ENCODE results near the gene PNP. TPM values are rescaled to one million over a fixed set of nuclear protein-coding genes. Genes with fewer than 3 reads are reported as not detected.

The PNP gene
- total and polyA plus RNA-seq, 2 donors (not counting 1 experiment from before 2014, with no cell fraction given) = 6.9 to 25.7 TPM

DNA sequence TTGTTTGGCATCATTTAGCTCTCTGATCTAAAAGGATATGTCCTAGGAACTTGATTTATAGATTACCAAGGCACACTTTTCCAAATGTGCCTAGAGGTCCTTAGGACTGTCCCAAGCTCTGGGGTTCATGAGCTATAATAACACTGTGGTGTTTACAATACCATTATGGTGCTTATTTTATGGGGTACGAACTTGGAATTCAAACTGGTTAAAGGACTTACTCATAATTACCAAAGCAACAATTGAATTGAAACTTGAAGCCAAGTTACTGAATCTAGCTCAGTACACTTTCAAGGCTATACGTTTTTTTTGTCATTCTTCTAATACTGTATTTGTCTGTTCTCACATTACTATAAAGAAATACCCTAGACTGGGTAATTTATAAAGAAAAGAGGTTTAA is 46.3 kb upstream of the PNP start:
- TF ChIP-seq, protein P1, sequence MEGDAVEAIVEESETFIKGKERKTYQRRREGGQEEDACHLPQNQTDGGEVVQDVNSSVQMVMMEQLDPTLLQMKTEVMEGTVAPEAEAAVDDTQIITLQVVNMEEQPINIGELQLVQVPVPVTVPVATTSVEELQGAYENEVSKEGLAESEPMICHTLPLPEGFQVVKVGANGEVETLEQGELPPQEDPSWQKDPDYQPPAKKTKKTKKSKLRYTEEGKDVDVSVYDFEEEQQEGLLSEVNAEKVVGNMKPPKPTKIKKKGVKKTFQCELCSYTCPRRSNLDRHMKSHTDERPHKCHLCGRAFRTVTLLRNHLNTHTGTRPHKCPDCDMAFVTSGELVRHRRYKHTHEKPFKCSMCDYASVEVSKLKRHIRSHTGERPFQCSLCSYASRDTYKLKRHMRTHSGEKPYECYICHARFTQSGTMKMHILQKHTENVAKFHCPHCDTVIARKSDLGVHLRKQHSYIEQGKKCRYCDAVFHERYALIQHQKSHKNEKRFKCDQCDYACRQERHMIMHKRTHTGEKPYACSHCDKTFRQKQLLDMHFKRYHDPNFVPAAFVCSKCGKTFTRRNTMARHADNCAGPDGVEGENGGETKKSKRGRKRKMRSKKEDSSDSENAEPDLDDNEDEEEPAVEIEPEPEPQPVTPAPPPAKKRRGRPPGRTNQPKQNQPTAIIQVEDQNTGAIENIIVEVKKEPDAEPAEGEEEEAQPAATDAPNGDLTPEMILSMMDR (conservative IDR thresholded peaks at IDR 0.05 in 1 of 2, IDR thresholded peaks at IDR 0.05 in 1 of 2; ENCODE audit: low read depth in 1 of 2, low read length in 2 of 2) = no peak
- TF ChIP-seq EZH2 (IDR thresholded peaks at IDR 0.05; ENCODE audit: low read length, missing control alignments) = no peak
- Histone ChIP-seq H3K4me2 (ENCODE audit: extremely low read depth, insufficient read depth, low read length) (no peak overlapping the region), H4K20me1 (ENCODE audit: control insufficient read depth, extremely low read depth, insufficient read depth, low read length) (no peaks in the 10 kb centered on the region), H3K9me3 (ENCODE audit: control insufficient read depth, insufficient read depth, low read depth, low read length) (no peaks in the 10 kb centered on the region), H3K27ac (ENCODE audit: insufficient read depth, low read length) (no peak overlapping the region), H3K79me2 (ENCODE audit: control insufficient read depth, insufficient read depth, low read length) (no peaks in the 10 kb centered on the region), H3K36me3 (ENCODE audit: control insufficient read depth, insufficient read depth, low read length) (no peaks in the 10 kb centered on the region), H2AFZ (ENCODE audit: low read length) (no peak overlapping the region), H3K27me3 (ENCODE audit: control insufficient read depth, insufficient read depth, low read length) (no peaks in the 10 kb centered on the region), H3K4me3 (replicated peaks in 1 of 4; ENCODE audit: control extremely low read depth in 1 of 4, insufficient read depth in 1 of 4, low read depth in 3 of 4, low read length in 4 of 4) (no peak overlapping the region), H3K9ac (ENCODE audit: insufficient read depth, low read length) (no peak overlapping the region), H3K4me1 (ENCODE audit: control insufficient read depth, extremely low read depth, insufficient read depth, low read length) (no peaks in the 10 kb centered on the region)
- no peak for DNase-seq (ENCODE audit: low read depth in 2 of 2)

DNA sequence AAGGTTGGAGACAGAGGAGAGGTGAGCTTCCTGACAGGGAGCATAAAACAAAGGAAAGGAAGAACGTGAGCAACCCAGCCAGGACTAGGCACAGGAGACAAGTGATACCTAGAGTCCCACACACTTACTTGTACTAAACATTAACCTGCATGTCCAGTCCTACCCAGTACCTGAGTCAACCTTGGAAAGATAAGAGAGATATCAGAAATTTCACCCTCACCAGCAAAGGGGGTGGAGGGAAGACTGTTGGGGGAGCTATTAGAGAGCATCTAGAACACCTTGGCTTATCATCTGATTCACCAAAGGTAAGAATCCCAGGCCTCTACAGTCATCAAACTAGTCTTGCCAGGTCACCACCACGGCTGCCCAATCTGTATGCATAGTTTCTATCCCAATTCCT is 44.4 kb upstream of the PNP start:
- Histone ChIP-seq H3K36me3 (ENCODE audit: control insufficient read depth, insufficient read depth, low read length) (no peaks in the 10 kb centered on the region), H3K79me2 (ENCODE audit: control insufficient read depth, insufficient read depth, low read length) (no peaks in the 10 kb centered on the region), H3K4me3 (replicated peaks in 1 of 4; ENCODE audit: control extremely low read depth in 1 of 4, insufficient read depth in 1 of 4, low read depth in 3 of 4, low read length in 4 of 4) (no peak overlapping the region), H3K9ac (ENCODE audit: insufficient read depth, low read length) (no peak overlapping the region), H2AFZ (ENCODE audit: low read length) (no peak overlapping the region), H3K27ac (ENCODE audit: insufficient read depth, low read length) (no peak overlapping the region), H4K20me1 (ENCODE audit: control insufficient read depth, extremely low read depth, insufficient read depth, low read length) (no peaks in the 10 kb centered on the region), H3K4me1 (ENCODE audit: control insufficient read depth, extremely low read depth, insufficient read depth, low read length) (no peaks in the 10 kb centered on the region), H3K27me3 (ENCODE audit: control insufficient read depth, insufficient read depth, low read length) (no peaks in the 10 kb centered on the region), H3K9me3 (ENCODE audit: control insufficient read depth, insufficient read depth, low read depth, low read length) (no peaks in the 10 kb centered on the region), H3K4me2 (ENCODE audit: extremely low read depth, insufficient read depth, low read length) (no peak overlapping the region)
- DNase-seq (ENCODE audit: low read depth in 2 of 2) = no peak
- TF ChIP-seq, protein P1 (conservative IDR thresholded peaks at IDR 0.05 in 1 of 2, IDR thresholded peaks at IDR 0.05 in 1 of 2; ENCODE audit: low read depth in 1 of 2, low read length in 2 of 2) = no peak
- no peak for TF ChIP-seq EZH2 (IDR thresholded peaks at IDR 0.05; ENCODE audit: low read length, missing control alignments)

DNA sequence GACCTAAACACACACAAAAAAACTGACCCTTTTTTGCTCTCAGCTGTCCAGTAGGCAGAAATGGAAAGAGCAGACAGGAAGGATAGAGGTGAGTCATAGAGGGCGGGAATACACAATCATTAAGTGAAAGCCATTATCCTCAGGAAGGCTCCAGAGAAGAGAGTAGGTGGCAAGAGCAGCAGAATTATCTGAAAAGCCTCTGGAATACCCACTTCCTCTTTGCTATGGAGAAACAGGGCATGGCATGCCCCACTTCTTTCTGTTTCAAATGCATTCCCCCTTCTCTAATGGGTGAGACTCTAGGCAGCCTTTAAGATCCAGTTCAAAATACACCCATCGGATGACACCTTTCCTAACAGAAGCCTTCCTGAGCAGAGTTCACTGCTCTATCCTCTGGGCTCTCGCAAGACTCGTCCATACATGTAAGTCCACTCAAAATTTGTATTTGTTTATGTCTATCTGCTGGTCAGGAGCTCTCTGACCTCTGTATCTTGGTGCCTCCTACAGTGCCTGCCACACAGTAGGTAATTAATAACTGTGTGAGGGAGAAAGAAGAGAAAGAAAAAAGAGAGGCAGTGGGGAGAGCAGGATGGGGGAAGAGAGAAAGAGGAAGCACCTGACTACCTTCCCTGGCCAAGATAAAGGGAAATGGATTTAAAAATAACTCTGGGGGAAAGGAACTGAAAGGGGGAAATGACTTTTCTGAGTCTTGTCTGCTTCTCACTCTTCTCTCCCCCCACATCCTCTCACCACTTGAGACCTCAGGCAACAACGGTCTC is 41.8 kb upstream of the PNP start:
- Histone ChIP-seq H3K4me2 (ENCODE audit: extremely low read depth, insufficient read depth, low read length) (no peak overlapping the region), H4K20me1 (ENCODE audit: control insufficient read depth, extremely low read depth, insufficient read depth, low read length) (no peaks in the 10 kb centered on the region)
- no peak for TF ChIP-seq EZH2 (IDR thresholded peaks at IDR 0.05; ENCODE audit: low read length, missing control alignments)
- TF ChIP-seq, protein P1 (conservative IDR thresholded peaks at IDR 0.05 in 1 of 2, IDR thresholded peaks at IDR 0.05 in 1 of 2; ENCODE audit: low read depth in 1 of 2, low read length in 2 of 2) = no peak

More for the DNA sequence above, 41.8 kb upstream of the PNP start:
- Histone ChIP-seq H3K27me3 (ENCODE audit: control insufficient read depth, insufficient read depth, low read length) (no peaks in the 10 kb centered on the region), H3K4me3 (replicated peaks in 1 of 4; ENCODE audit: control extremely low read depth in 1 of 4, insufficient read depth in 1 of 4, low read depth in 3 of 4, low read length in 4 of 4) (no peak overlapping the region), H3K9me3 (ENCODE audit: control insufficient read depth, insufficient read depth, low read depth, low read length) (no peaks in the 10 kb centered on the region), H3K4me1 (ENCODE audit: control insufficient read depth, extremely low read depth, insufficient read depth, low read length) (no peaks in the 10 kb centered on the region), H2AFZ (ENCODE audit: low read length) (peak overlapping the region; percentile 31), H3K27ac (ENCODE audit: insufficient read depth, low read length) (no peak overlapping the region), H3K36me3 (ENCODE audit: control insufficient read depth, insufficient read depth, low read length) (no peaks in the 10 kb centered on the region), H3K79me2 (ENCODE audit: control insufficient read depth, insufficient read depth, low read length) (no peaks in the 10 kb centered on the region), H3K9ac (ENCODE audit: insufficient read depth, low read length) (no peak overlapping the region)
- peak; percentile 43 to 71 for DNase-seq (ENCODE audit: low read depth in 2 of 2)

All from fibroblast of lung (primary cell).